Measurements from ENCODE around the gene BRD9. TPM values are rescaled to one million over a fixed set of nuclear protein-coding genes. Genes with fewer than 3 reads are reported as not detected.
"Not testable (repeated sequence)": the region's sequence is repeated elsewhere in the genome, so short reads cannot be mapped to it uniquely, and the experiment has no call there.

BRD9 gene
- polyA plus RNA-seq, 2 of the 4 experiments (the other 2 are of a cell fraction), result 11.6 to 28.9 TPM

DNA sequence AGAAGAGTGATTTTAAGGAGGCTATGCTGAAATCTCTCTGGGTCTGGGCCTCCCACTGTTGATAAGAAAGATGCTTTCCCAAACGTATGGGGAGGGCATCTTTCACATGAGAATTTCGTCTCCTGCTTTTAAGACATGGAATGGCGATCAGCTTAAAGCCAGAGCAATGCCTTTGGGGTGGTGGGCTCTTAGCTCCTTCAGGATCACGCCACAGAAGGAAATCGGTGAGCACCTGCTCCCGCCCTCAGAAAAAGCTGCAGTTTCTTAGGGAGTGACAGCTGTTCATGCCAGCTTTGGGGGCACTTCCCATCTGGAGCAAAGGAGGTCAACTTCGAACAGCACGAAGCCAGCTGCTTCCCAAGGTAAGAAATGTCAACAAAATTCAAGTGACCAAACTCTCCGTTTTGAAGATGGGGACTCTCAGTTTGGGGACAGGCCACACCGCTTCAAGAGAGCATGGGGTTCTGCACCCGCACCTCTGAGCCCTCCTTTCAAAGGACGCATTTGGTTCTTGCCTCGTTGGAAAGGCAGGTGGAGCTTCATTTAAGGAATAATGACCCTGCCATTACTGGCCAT, 39.1 kb upstream of the BRD9 start:
- WGBS (ENCODE audit: missing lambda C conversion rate), result 79% methylated on average over 13 of the region's 13 CpGs
- ATAC-seq (no peak), FAIRE-seq (no peak), DNase-seq (ENCODE audit: low read depth in 1 of 2, low spot score in 1 of 2) (no peak)
- H3K9me3 ChIP-seq, result no peaks in the 10 kb centered on the region
- no peak for TF ChIP-seq RFX5 (IDR thresholded peaks at IDR 0.05)
- no peak for TF ChIP-seq RARB (CRISPR knock-in tag; IDR thresholded peaks at IDR 0.05)
- no peak for TF ChIP-seq SREBF2 (IDR thresholded peaks at IDR 0.05)
- no peak for TF ChIP-seq SMC3 (IDR thresholded peaks at IDR 0.05)
- no peak for TF ChIP-seq NR3C1 (IDR thresholded peaks at IDR 0.05)
- TF ChIP-seq CHD2 (IDR thresholded peaks at IDR 0.05; ENCODE audit: low read length, partially characterized antibody), result no peak
- TF ChIP-seq POLR2AphosphoS2 (conservative IDR thresholded peaks at IDR 0.05; ENCODE audit: low read length), result no peak
- no peak for TF ChIP-seq JUNB (IDR thresholded peaks at IDR 0.05)
- TF ChIP-seq HOXB5 (CRISPR knock-in tag; IDR thresholded peaks at IDR 0.05), result no peak
- TF ChIP-seq TP53 (CRISPR knock-in tag; IDR thresholded peaks at IDR 0.05), result no peak
- H3K4me1 ChIP-seq, result no peaks in the 10 kb centered on the region
- CTCF ChIA-PET, result interaction anchor here (0.8 to 5.4 kb wide), 14 partner anchors 9 to 722 kb away, joined by 3 to 59 read pairs (median 5); partner anchors contain the start of gene NKD2
- H3K4me2 ChIP-seq, result no peak overlapping the region
- POLR2A ChIA-PET, result no interaction called here
- H3K4me3 ChIP-seq, result no peak overlapping the region
- H3K27ac ChIP-seq, result no peak overlapping the region

DNA sequence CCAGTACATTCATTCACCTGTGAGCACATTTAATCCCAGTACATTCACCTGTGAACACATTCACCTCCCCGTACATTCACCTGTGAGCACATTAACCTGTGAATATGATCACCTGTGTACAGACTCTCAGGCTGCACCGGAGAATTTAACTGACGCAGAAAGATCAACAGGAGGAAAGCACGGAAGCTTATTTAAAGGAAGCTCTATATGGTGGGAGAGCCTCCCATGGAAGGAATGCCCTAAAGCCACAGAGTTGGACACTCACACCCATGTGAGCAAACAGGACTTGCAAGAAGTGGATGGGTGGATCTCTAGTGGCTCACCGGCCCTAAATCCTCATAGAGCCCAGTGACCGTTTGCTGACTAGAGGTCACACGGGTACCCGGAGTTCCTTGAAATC, 38.3 kb upstream of the BRD9 start:
- no peak for ATAC-seq

DNA sequence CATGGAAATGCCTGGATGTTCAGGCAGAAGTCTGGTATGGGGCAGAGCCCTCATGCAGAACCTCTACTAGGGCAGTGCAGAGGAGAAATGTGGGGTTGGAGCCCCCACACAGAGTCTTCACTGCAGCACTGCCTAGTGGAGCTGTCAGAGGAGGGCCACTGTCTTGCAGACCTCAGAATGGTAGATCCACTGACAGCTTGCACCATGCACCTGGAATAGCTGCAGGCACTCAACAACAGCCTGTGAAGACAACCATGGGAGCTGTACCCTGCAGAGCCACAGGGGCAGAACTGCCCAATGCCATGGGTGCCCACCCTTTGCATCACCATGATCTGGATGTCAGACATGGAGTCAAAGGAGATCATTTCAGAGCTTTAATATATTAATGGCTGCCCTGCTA, 37.0 kb upstream of the BRD9 start:
- Histone ChIP-seq H3K4me3 (no peak overlapping the region), H3K27ac (no peak overlapping the region), H3K9me3 (no peaks in the 10 kb centered on the region), H3K4me1 (no peaks in the 10 kb centered on the region), H3K4me2 (no peak overlapping the region)
- ChIA-PET POLR2A (no interaction called here), CTCF (interaction anchor here (1.2 to 2.7 kb wide), 6 partner anchors 19 to 245 kb away, joined by 3 to 8 read pairs (median 4); partner anchors contain the start of gene NKD2)
- ATAC-seq (no peak), FAIRE-seq (no peak), DNase-seq (ENCODE audit: low read depth in 1 of 2, low spot score in 1 of 2) (no peak)
- no peak for TF ChIP-seq NR3C1 (IDR thresholded peaks at IDR 0.05)
- TF ChIP-seq GATA3 (IDR thresholded peaks at IDR 0.05; ENCODE audit: borderline replicate concordance), result no peak

More for the DNA sequence above, 38.3 kb upstream of the BRD9 start:
- Histone ChIP-seq H3K4me3 (no peak overlapping the region), H3K27ac (no peak overlapping the region), H3K9me3 (no peaks in the 10 kb centered on the region), H3K4me1 (no peaks in the 10 kb centered on the region), H3K4me2 (no peak overlapping the region)
- CTCF ChIA-PET, result interaction anchor here (0.5 to 5.4 kb wide), 13 partner anchors 9 to 243 kb away, joined by 3 to 59 read pairs (median 6); partner anchors contain the start of gene NKD2
- TF ChIP-seq CHD4 (IDR thresholded peaks at IDR 0.05; ENCODE audit: borderline replicate concordance) (no peak), ZFP36 (IDR thresholded peaks at IDR 0.05; ENCODE audit: borderline replicate concordance, partially characterized antibody) (no peak), EHMT2 (IDR thresholded peaks at IDR 0.05; ENCODE audit: low read depth) (no peak)
- 66% methylated on average over 8 of the region's 8 CpGs for WGBS (ENCODE audit: missing lambda C conversion rate)
- no peak for DNase-seq (ENCODE audit: low read depth in 1 of 2, low spot score in 1 of 2)
- POLR2A ChIA-PET, result no interaction called here
- no peak for FAIRE-seq

DNA sequence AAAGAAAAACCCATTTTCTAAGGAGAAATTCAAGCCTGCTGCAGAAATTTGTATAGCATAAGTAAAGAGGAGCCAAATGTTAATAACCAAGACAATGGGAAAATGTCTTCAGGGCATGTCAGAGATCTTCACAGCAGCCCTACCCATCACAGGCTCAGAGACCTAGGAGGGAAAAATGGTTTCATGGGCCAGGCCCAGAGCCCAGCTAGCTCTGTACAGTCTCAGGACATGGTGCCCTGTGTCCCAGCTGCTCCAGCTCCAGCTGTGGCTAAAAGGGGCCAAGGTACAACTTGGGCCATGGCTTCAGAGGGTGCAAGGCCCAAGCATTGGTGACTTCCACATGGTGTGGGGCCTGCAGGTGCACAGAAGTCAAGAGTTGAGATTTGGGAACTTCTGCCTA, 36.6 kb upstream of the BRD9 start:
- CTCF ChIA-PET, result interaction anchor here (1.7 to 1.9 kb wide), 3 partner anchors 80 to 245 kb away, joined by 3 to 8 read pairs (median 4); partner anchors contain the start of gene NKD2
- H3K9me3 ChIP-seq, result not testable (repeated sequence)

DNA sequence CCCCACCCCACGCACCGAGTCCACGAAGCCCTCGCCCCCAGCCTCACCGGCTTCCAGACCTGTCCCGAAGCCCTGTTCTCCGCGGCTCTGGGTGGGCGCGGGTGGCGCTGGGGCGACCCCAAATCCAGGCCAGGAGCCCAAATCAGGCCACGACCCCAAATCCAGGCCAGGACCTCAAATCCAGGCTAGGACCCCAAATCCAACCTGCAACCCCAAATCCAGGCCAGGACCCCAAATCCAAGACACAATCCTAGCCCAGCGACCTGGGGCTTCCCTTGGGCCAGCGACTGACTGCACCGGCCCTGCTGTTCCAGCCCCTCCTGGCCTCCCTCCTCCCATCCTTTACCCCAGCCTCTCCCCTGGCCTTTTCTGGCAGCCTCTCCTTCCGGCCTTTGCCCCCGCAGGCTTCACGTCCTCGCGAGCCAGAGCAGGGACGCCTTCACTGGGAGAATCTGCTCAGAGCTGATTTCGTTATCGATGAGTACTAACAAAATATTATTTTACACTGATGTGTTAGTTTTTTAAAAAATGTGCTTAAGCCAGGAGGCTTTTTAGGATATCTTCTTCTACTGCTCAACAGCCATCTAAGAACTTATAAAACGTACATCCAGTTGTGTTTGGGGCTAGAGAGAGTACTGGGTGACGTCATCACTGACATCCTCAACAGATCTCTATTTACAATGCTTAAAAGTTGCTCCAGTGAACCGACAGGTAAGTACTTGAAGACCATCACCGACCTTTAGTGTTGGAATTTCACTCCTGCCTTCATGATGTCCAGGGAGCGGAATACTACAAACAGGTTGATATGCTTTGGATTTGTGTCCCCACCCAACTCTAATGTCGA, 34.8 kb upstream of the BRD9 start:
- no peaks in the 10 kb centered on the region for H3K9me3 ChIP-seq
- H3K4me3 ChIP-seq, result no peak overlapping the region
- ChIA-PET POLR2A (no interaction called here), CTCF (interaction anchor here (1.6 kb wide), 1 partner anchor 247 kb away, joined by 3 read pairs; no protein-coding TSS in a partner anchor)
- WGBS (ENCODE audit: missing lambda C conversion rate), result 94% methylated on average over 30 of the region's 30 CpGs
- no peak for ATAC-seq
- no peak for FAIRE-seq
- DNase-seq (ENCODE audit: low read depth in 1 of 2, low spot score in 1 of 2), result no peak
- TF ChIP-seq JUNB (IDR thresholded peaks at IDR 0.05), result no peak
- TF ChIP-seq CHD4 (IDR thresholded peaks at IDR 0.05; ENCODE audit: borderline replicate concordance), result no peak
- H3K4me1 ChIP-seq, result peaks cover 3% of the 10 kb centered on the region; the same call in 1 of the 3 replicates
- H3K4me2 ChIP-seq, result no peak overlapping the region
- H3K27ac ChIP-seq, result no peak overlapping the region

More for the DNA sequence above, 36.6 kb upstream of the BRD9 start:
- DNase-seq (ENCODE audit: low read depth in 1 of 2, low spot score in 1 of 2); POLR2A ChIA-PET; H3K4me2 ChIP-seq; H3K27ac ChIP-seq; H3K4me1 ChIP-seq; ATAC-seq; FAIRE-seq; H3K4me3 ChIP-seq: not testable (repeated sequence)
